Activated CD4-positive, alpha-beta memory T cell treated with anti-CD3 and anti-CD28 coated beads for 36 hours (primary cell): Measurements from ENCODE around the gene ZNF214. TPM values are rescaled to one million over a fixed set of nuclear protein-coding genes. Genes with fewer than 3 reads are reported as not detected.
"Not testable (repeated sequence)": the region's sequence is repeated elsewhere in the genome, so short reads cannot be mapped to it uniquely, and the experiment has no call there.

ENCODE experiments used
- CTCF ChIA-PET: fragments of 350-600 bp; sonication (Branson Sonifier 250); formaldehyde crosslinking; loops from one replicate; lab custom pipeline; 2021; ENCODE audit warnings: antibody characterized with exemption, inconsistent platforms; lab: Charles Lee
- POLR2A ChIA-PET: fragments of 350-600 bp; sonication (Branson Sonifier 250); formaldehyde crosslinking; loops from one replicate; lab custom pipeline; 2021; ENCODE audit warnings: antibody characterized with exemption; lab: Charles Lee
- DNase-seq: peaks from one replicate; pipeline ENCODE4 v3.0.0-alpha.2; 2020
- H3K27ac Mint-ChIP-seq: one replicate; pipeline ENCODE4 v1.8.0; 2021; ENCODE audit warnings: mixed read lengths
- H3K27me3 Mint-ChIP-seq: one replicate; pipeline ENCODE4 v1.8.0; 2021; ENCODE audit warnings: mixed read lengths
- H3K36me3 Mint-ChIP-seq: one replicate; pipeline ENCODE4 v1.8.0; 2021; ENCODE audit warnings: mixed read lengths
- H3K4me1 Mint-ChIP-seq: one replicate; pipeline ENCODE4 v1.8.0; 2021; ENCODE audit warnings: low read depth, mixed read lengths
- H3K4me3 Mint-ChIP-seq: one replicate; pipeline ENCODE4 v1.8.0; 2021; ENCODE audit warnings: mild to moderate bottlenecking, mixed read lengths
- H3K9me3 Mint-ChIP-seq: one replicate; pipeline ENCODE4 v1.8.0; 2021; ENCODE audit warnings: mixed read lengths
- intact Hi-C: fragments of 100-400 bp; cut with micrococcal nuclease; formaldehyde crosslinking; loops from one replicate; pipeline ENCODE4 v1.15.1; 2023
- total RNA-seq, 2 experiments: library from RNA; stranded (reverse); gene quantifications; one replicate each; pipeline ENCODE4 v1.2.3, GENCODE V29; 2021

The ZNF214 gene
- total RNA-seq, 2 experiments from 2014 or later = not detected

GRCh38 chr11:6969854-6970253 lies 50.3 kb downstream of the ZNF214 start:
- H3K27me3 Mint-ChIP-seq, POLR2A ChIA-PET: not testable (repeated sequence)

GRCh38 chr11:6968816-6969215 lies 51.3 kb downstream of the ZNF214 start:
- Mint-ChIP-seq H3K36me3 (no peaks in the 10 kb centered on the region), H3K27ac (no peak overlapping the region), H3K27me3 (no peaks in the 10 kb centered on the region), H3K9me3 (peaks cover 8% of the 10 kb centered on the region), H3K4me3 (no peak overlapping the region), H3K4me1 (no peaks in the 10 kb centered on the region)
- ChIA-PET CTCF (interaction anchor here (0.8 kb wide), 1 partner anchor 157 kb away, joined by 4 read pairs; no protein-coding TSS in a partner anchor), POLR2A (interaction anchor here (0.6 kb wide), 1 partner anchor 889 kb away, joined by 3 read pairs; no protein-coding TSS in a partner anchor)
- no peak for DNase-seq
- intact Hi-C loops = no loop called here

More at GRCh38 chr11:6969854-6970253, 50.3 kb downstream of the ZNF214 start:
- intact Hi-C loops, H3K27ac Mint-ChIP-seq, H3K4me1 Mint-ChIP-seq, H3K9me3 Mint-ChIP-seq, H3K36me3 Mint-ChIP-seq, H3K4me3 Mint-ChIP-seq, DNase-seq, CTCF ChIA-PET: not testable (repeated sequence)

- H3K4me3 Mint-ChIP-seq = no peak overlapping the region
- H3K27ac Mint-ChIP-seq = no peak overlapping the region
- no peaks in the 10 kb centered on the region for H3K4me1 Mint-ChIP-seq
- intact Hi-C loops = no loop called here
- ChIA-PET POLR2A (no interaction called here), CTCF (no interaction called here)
- H3K9me3 Mint-ChIP-seq = peaks cover 4% of the 10 kb centered on the region
- no peaks in the 10 kb centered on the region for H3K27me3 Mint-ChIP-seq
- no peaks in the 10 kb centered on the region for H3K36me3 Mint-ChIP-seq
- no peak for DNase-seq
Measured at GRCh38 chr11:6962673-6963072, 57.5 kb downstream of the ZNF214 start.

GRCh38 chr11:6962141-6962540 lies 58.0 kb downstream of the ZNF214 start:
- CTCF ChIA-PET = no interaction called here

GRCh38 chr11:6954248-6954647 lies 65.9 kb downstream of the ZNF214 start:
- H3K9me3 Mint-ChIP-seq, H3K27me3 Mint-ChIP-seq, H3K4me3 Mint-ChIP-seq, CTCF ChIA-PET, POLR2A ChIA-PET, intact Hi-C loops, H3K27ac Mint-ChIP-seq, DNase-seq, H3K36me3 Mint-ChIP-seq, H3K4me1 Mint-ChIP-seq: not testable (repeated sequence)

More at GRCh38 chr11:6962141-6962540, 58.0 kb downstream of the ZNF214 start:
- Mint-ChIP-seq H3K36me3 (no peaks in the 10 kb centered on the region), H3K27me3 (no peaks in the 10 kb centered on the region), H3K9me3 (peaks cover 3% of the 10 kb centered on the region), H3K27ac (no peak overlapping the region), H3K4me3 (no peak overlapping the region), H3K4me1 (no peaks in the 10 kb centered on the region)
- intact Hi-C loops = no loop called here
- DNase-seq = no peak
- POLR2A ChIA-PET = no interaction called here

Other genes starting within 250 kb of the ZNF214 start
- gene OR2AG2, start 248.4 kb downstream of the ZNF214 start, total RNA-seq = not detected
- not detected for gene OR2AG1, start 237.3 kb downstream of the ZNF214 start, total RNA-seq
- gene OR6A2, start 220.7 kb downstream of the ZNF214 start, total RNA-seq = not detected
- gene OR10A5, start 174.7 kb downstream of the ZNF214 start, total RNA-seq = not detected
- gene OR10A2, start 157.3 kb downstream of the ZNF214 start, total RNA-seq = not detected
- not detected for gene OR10A4, start 143.7 kb downstream of the ZNF214 start, total RNA-seq
- gene OR2D2, start 127.8 kb downstream of the ZNF214 start, total RNA-seq = not detected
- not detected for gene OR2D3, start 99.3 kb downstream of the ZNF214 start, total RNA-seq
- gene ZNF215, start 93.9 kb downstream of the ZNF214 start, total RNA-seq = under 1 TPM; 0.57 to 0.68 TPM
- under 1 TPM in 1 of 2 experiments, not detected in 1; 0.07 TPM for gene NLRP14, start 133 bp upstream of the ZNF214 start, total RNA-seq
- gene RBMXL2, start 68.7 kb upstream of the ZNF214 start, total RNA-seq = not detected
- not detected for gene SYT9, start 231.6 kb upstream of the ZNF214 start, total RNA-seq